HG03460 (cell line): ENCODE measurements around the gene PPP2R3A.

Experiments used
- ATAC-seq: cut with Tn5 transposase; IDR thresholded peaks from one replicate; pipeline ENCODE4 v1.9.1; 2021; ENCODE audit not compliant: unreplicated experiment

The PPP2R3A gene

DNA sequence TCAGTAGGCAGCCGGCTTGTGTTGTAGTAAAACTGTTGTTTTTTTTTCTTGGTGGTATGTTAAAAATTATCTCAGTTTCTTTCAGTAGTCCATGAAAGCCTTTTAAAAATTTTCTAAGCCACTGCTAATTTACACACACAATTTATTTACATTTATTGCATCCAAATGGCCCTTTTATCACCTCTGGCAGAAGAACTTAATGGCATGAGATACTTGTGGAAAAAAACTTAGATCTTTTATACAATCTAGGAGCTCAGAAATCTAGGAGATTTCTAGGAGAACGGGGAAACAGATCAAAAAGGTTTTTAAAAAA, 1.4 kb downstream of the PPP2R3A start:
- ATAC-seq: no peak

GRCh38 chr3:135967867-135968266, 2.3 kb downstream of the PPP2R3A start:
- ATAC-seq: no peak

- ATAC-seq: no peak
Observed at GRCh38 chr3:135970506-135971116, 5.1 kb downstream of the PPP2R3A start.

DNA sequence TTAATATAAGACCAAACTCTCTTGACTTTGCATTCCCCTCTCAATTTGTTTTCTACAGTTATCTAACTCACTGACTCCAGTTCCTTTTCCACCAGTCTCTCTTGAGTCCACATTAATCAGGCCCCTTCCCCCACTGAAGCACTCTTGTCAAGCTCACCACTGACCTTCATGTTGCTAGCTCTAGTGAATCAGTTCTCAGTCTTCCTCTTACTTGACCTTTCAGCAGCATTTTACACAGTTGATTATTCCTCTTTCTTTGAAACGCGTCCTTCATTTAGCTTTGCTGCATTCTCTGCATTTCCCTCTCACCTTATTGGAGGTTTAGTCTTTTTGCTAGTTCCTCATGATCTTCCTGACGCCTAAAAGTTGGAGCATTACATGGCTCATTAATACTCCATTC, 8.3 kb downstream of the PPP2R3A start:
- no peak for ATAC-seq

DNA sequence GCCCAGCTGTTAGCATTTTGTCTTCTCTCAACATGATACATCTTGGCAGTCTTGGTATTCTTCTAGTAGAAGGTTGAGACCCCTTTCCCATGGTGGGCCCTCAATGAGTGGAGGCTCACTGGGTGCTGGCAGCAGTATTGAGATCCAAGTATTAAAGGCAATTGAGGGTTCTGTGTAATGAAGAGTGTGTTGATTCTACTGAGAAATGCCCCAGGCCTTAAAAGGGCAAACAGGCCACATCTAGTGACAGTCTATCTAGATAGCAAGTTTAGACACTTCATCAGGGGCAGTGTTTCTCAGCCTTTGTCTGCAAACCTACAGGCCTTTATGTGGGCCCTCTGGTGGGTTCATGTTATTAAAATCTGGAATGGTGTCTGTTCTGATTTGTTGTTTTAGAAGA, 9.5 kb downstream of the PPP2R3A start:
- no peak for ATAC-seq

GRCh38 chr3:135975536-135975935, 10.0 kb downstream of the PPP2R3A start:
- ATAC-seq: no peak

DNA sequence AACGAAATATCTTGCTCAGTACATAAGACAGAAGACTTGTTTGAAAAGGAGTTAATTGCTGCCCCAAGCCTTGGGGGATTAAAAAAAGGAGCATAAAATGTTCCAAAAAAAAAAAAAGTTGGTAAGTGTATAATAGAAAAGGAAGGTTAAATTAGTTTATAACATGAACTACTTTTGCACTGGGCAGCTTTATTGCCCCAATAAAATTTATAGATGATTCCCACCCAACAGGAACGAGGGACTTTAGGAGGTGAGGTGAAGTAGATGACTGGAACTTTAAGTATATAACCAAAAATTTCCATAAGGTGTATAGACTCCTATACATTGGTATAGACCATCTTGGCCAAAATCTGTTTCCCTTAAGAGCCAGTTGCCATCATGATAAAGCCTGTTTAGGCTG, 14.8 kb downstream of the PPP2R3A start:
- ATAC-seq: no peak

GRCh38 chr3:135981701-135982403, 16.3 kb downstream of the PPP2R3A start:
- no peak for ATAC-seq

- no peak for ATAC-seq
Observed at GRCh38 chr3:135982404-135982761, 16.9 kb downstream of the PPP2R3A start.

- no peak for ATAC-seq
Observed at GRCh38 chr3:135982922-135983581, 17.5 kb downstream of the PPP2R3A start.

- ATAC-seq: no peak
Observed at GRCh38 chr3:135987661-135988060, 22.1 kb downstream of the PPP2R3A start.

GRCh38 chr3:135989242-135989641, 23.7 kb downstream of the PPP2R3A start:
- no peak for ATAC-seq

GRCh38 chr3:135990903-135991302, 25.4 kb downstream of the PPP2R3A start:
- no peak for ATAC-seq

GRCh38 chr3:135991621-135992020, 26.1 kb downstream of the PPP2R3A start:
- no peak for ATAC-seq

- ATAC-seq: no peak
Observed at GRCh38 chr3:135992072-135992471, 26.5 kb downstream of the PPP2R3A start.

GRCh38 chr3:135994708-135995337, 29.3 kb downstream of the PPP2R3A start:
- ATAC-seq: no peak

DNA sequence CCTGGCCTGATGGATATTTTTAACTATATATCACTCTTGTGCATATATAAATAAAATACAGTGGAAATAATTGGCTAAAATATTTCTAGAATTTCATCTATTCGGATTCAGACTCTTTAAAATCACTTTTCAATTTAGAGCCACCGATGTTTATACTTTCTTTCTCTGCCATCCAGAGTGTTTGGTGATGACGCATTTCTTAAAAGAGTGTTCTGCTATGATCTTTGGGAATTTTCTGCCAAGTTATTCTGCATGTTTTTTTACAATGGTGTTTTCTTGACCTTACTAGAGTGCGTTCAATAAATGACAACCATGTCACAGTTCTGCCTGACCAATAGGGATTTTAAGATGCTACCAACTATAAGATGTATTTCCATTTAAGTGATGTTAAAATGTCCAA, 30.2 kb downstream of the PPP2R3A start:
- ATAC-seq: no peak

- ATAC-seq: no peak
Observed at GRCh38 chr3:135997554-135998320, 32.2 kb downstream of the PPP2R3A start.

- no peak for ATAC-seq
Observed at GRCh38 chr3:136008221-136008620, 42.7 kb downstream of the PPP2R3A start.

DNA sequence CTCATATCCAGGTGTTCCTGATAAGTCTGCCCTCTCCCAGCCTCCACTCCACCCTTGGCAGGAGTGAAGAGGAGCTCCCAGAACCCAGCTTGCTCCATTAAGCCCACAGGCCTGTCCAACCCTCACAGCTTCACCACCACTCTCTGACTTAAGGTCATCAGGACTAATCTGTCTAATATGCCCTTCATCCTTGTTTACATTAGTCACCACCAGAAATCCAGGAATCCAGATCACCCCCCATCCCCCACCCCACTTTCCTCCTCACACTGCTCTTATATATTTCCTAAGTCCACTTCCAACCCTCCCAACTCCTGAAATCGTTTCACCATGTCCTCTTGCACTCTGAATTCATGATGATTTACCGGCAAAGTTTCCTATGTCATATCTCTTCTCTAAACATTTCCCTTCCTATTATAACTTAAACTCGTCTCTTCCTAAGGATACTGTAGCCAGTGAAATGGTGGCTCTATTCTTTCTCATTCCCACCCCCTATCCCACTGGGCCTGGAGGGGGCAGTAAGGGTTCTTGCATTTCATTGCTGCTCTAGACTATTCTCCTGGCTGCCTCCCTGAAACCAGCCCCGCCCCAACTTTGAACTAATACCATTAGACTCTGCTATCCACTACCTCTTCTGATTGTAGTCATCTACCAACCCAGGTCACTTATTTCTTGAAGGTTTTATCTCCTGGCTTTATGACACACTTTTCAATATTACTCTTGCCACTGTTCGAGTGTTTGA, 43.4 kb downstream of the PPP2R3A start:
- no peak for ATAC-seq

GRCh38 chr3:136018876-136019275, 53.3 kb downstream of the PPP2R3A start:
- ATAC-seq: no peak
